T-cell (primary cell): ENCODE data around the gene UBE2U. TPM values are rescaled to one million over a fixed set of nuclear protein-coding genes. Genes with fewer than 3 reads are reported as not detected.
A peak's percentile ranks its signal among the peaks of the same experiment; 100 is the strongest.
"Not testable (repeated sequence)": the region's sequence is repeated elsewhere in the genome, so short reads cannot be mapped to it uniquely, and the experiment has no call there.

ENCODE experiments used
- ATAC-seq, 4 experiments: fragments of 200-7000 bp in 3 of 4; fragments of 150-1000 bp in 1 of 4; cut with Tn5 transposase; replicated peaks in 1 of 4; 1 replicate in 3 of 4; 2 replicates in 1 of 4; pipeline ENCODE4 v1.10.0; 2021; ENCODE audit warnings: moderate library complexity in 3 of 4, mild to moderate bottlenecking in 2 of 4, moderate number of reproducible peaks in 1 of 4
- CTCF ChIA-PET, 2 donors: fragments of 300-600 bp; sonication (Branson Sonifier 250); formaldehyde crosslinking; loops; one replicate each; lab custom pipeline; 2022; ENCODE audit warnings: antibody characterized with exemption in 2 of 2; lab: Charles Lee
- POLR2A ChIA-PET, 2 donors: fragments of 300-600 bp; sonication (Branson Sonifier 250); formaldehyde crosslinking; loops; one replicate each; lab custom pipeline; 2022; ENCODE audit warnings: antibody characterized with exemption in 2 of 2; lab: Charles Lee
- DNase-seq, 35 experiments: peaks; one replicate each; pipeline versions ENCODE4 v3.0.0 to v3.0.0-alpha.2; 2013 to 2023
- H3K27ac ChIP-seq: one replicate; pipeline ENCODE4 v1.5.1; 2013; ENCODE audit warnings: low read length
- H3K27me3 ChIP-seq, 2 experiments: replicated peaks in 1 of 2; 1 replicate in 1 of 2; 2 replicates in 1 of 2; pipeline versions ENCODE4 v1.6.1 to v1.7.0; 2013; ENCODE audit warnings: low read length in 1 of 2, mixed read lengths in 1 of 2; ENCODE audit not compliant: control insufficient read depth in 2 of 2, insufficient read depth in 2 of 2; ENCODE audit errors: extremely low read depth in 1 of 2
- H3K36me3 ChIP-seq, 2 donors: 1 replicate in 1 of 2; 2 replicates in 1 of 2; pipeline versions ENCODE4 v1.6.1 to v1.7.0; 2013; ENCODE audit warnings: low read length in 1 of 2; ENCODE audit not compliant: control insufficient read depth in 2 of 2, insufficient read depth in 1 of 2; ENCODE audit errors: extremely low read depth in 1 of 2
- H3K4me1 ChIP-seq, 2 experiments: 1 replicate in 1 of 2; 2 replicates in 1 of 2; pipeline versions ENCODE4 v1.6.1 to v1.7.0; 2013; ENCODE audit warnings: low read length in 2 of 2, mixed read lengths in 1 of 2; ENCODE audit not compliant: insufficient read depth in 2 of 2, control insufficient read depth in 1 of 2; ENCODE audit errors: extremely low read depth in 1 of 2
- H3K4me3 ChIP-seq, 2 donors: 1 replicate in 1 of 2; 2 replicates in 1 of 2; pipeline versions ENCODE4 v1.5.1 to v1.7.0; 2013; ENCODE audit warnings: mild to moderate bottlenecking in 2 of 2, low read length in 1 of 2, moderate library complexity in 1 of 2; ENCODE audit not compliant: control insufficient read depth in 1 of 2; ENCODE audit errors: extremely low read depth in 1 of 2
- H3K9me3 ChIP-seq: 2 replicates; pipeline ENCODE4 v1.7.0; 2013
- H3K27ac Mint-ChIP-seq, 2 donors: one replicate each; pipeline ENCODE4 v1.8.0; 2020 to 2021; ENCODE audit warnings: mild to moderate bottlenecking in 2 of 2, mixed read lengths in 2 of 2
- H3K27me3 Mint-ChIP-seq, 2 donors: one replicate each; pipeline ENCODE4 v1.8.0; 2021 to 2022; ENCODE audit warnings: mixed read lengths in 2 of 2
- H3K36me3 Mint-ChIP-seq: one replicate; pipeline ENCODE4 v1.8.0; 2021; ENCODE audit warnings: mixed read lengths
- H3K4me1 Mint-ChIP-seq, 3 donors: one replicate each; pipeline ENCODE4 v1.8.0; 2020 to 2022; ENCODE audit warnings: mixed read lengths in 3 of 3, mild to moderate bottlenecking in 1 of 3
- H3K4me3 Mint-ChIP-seq, 3 donors: one replicate each; pipeline ENCODE4 v1.8.0; 2020 to 2022; ENCODE audit warnings: mild to moderate bottlenecking in 3 of 3, mixed read lengths in 3 of 3, moderate library complexity in 3 of 3
- H3K9me3 Mint-ChIP-seq, 3 donors: one replicate each; pipeline ENCODE4 v1.8.0; 2020 to 2022; ENCODE audit warnings: mixed read lengths in 3 of 3
- WGBS: methylation state at CpG from one replicate; pipeline ENCODE4 v1.1.5; 2013; ENCODE audit warnings: missing lambda C conversion rate; ENCODE audit not compliant: insufficient coverage; 5-methylcytosine and 5-hydroxymethylcytosine counted together
- total RNA-seq, 35 experiments: library from RNA in 6 of 35; stranded (reverse) in 6 of 35; fragments of 120-200 nt in 1 of 35; gene quantifications; one replicate each; pipeline versions ENCODE4 v1.2.1 to v1.2.4 and lab custom pipeline; 2013 to 2026

Gene UBE2U
- total RNA-seq, 5 donors from 2014 or later (not counting 1 experiment from before 2014, with no cell fraction given), result not detected

GRCh38 chr1:64239519-64239918, 36.1 kb downstream of the UBE2U start:
- H3K27me3 ChIP-seq, H3K27me3 Mint-ChIP-seq, CTCF ChIA-PET, DNase-seq, H3K36me3 ChIP-seq, H3K4me3 ChIP-seq, POLR2A ChIA-PET, H3K4me3 Mint-ChIP-seq, H3K27ac ChIP-seq, H3K9me3 Mint-ChIP-seq, H3K9me3 ChIP-seq, ATAC-seq, H3K36me3 Mint-ChIP-seq: not testable (repeated sequence)
- no CpG with 5 or more reads among the region's 4 CpGs for WGBS
- Mint-ChIP-seq H3K4me1 (peaks cover 13 to 16% (median 16%) of the 10 kb centered on the region in 3 donors), H3K27ac (peak overlapping the region in 1 of 2 donors; percentile 65)
- peaks cover 4 to 13% of the 10 kb centered on the region in 2 experiments for H3K4me1 ChIP-seq

- ATAC-seq, result no peak
- Mint-ChIP-seq H3K27ac (no peak overlapping the region), H3K36me3 (no peaks in the 10 kb centered on the region), H3K9me3 (no peaks in the 10 kb centered on the region), H3K27me3 (peaks cover 3 to 4% of the 10 kb centered on the region in 2 donors), H3K4me3 (no peak overlapping the region), H3K4me1 (peaks cover 20 to 21% (median 21%) of the 10 kb centered on the region in 3 donors)
- no peaks in the 10 kb centered on the region for H3K9me3 ChIP-seq
- CTCF ChIA-PET, result no interaction called here
- H3K27ac ChIP-seq, result no peak overlapping the region
- POLR2A ChIA-PET, result no interaction called here
- no peaks in the 10 kb centered on the region for H3K27me3 ChIP-seq
- DNase-seq, result no peak
- H3K36me3 ChIP-seq, result no peaks in the 10 kb centered on the region
- no peak overlapping the region for H3K4me3 ChIP-seq
- H3K4me1 ChIP-seq, result peaks cover 4 to 16% of the 10 kb centered on the region in 2 experiments
Measured at GRCh38 chr1:64240206-64240605, 36.8 kb downstream of the UBE2U start.

DNA sequence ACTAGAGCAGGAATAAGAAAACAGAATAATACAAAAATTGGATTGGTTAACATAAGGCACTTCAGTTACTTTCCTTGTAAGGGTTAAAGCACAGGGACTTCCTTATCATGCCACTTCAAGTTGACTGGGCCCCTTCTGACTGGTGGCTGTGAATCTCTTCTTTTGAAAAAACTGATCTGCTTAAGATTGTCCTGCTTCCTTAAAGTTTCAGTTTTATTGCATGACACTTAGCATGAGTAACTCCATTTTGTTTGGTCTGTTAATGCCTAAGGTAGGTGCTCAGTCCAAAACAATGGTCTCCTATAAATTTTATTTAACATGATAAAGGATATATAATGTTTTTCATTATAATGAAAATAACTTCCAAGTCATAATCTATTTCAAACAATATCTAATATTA, 37.6 kb downstream of the UBE2U start:
- no peak overlapping the region for H3K27ac Mint-ChIP-seq
- CTCF ChIA-PET, result interaction anchor here in 1 of 2 donors (0.5 kb wide), 1 partner anchor 1399 kb away, joined by 3 read pairs; no protein-coding TSS in a partner anchor
- H3K36me3 Mint-ChIP-seq, result no peaks in the 10 kb centered on the region
- Histone ChIP-seq H3K4me3 (no peak overlapping the region), H3K27me3 (no peaks in the 10 kb centered on the region), H3K9me3 (no peaks in the 10 kb centered on the region), H3K36me3 (no peaks in the 10 kb centered on the region), H3K27ac (no peak overlapping the region), H3K4me1 (peaks cover 7 to 19% of the 10 kb centered on the region in 2 experiments)
- no peak overlapping the region for H3K4me3 Mint-ChIP-seq
- POLR2A ChIA-PET, result no interaction called here
- H3K9me3 Mint-ChIP-seq, result no peaks in the 10 kb centered on the region
- ATAC-seq (no peak), DNase-seq (no peak)
- peaks cover 3 to 4% of the 10 kb centered on the region in 2 donors for H3K27me3 Mint-ChIP-seq
- peaks cover 26 to 27% (median 27%) of the 10 kb centered on the region in 3 donors for H3K4me1 Mint-ChIP-seq

- H3K36me3 Mint-ChIP-seq, result no peaks in the 10 kb centered on the region
- Histone ChIP-seq H3K27ac (no peak overlapping the region), H3K4me3 (no peak overlapping the region), H3K36me3 (no peaks in the 10 kb centered on the region), H3K9me3 (no peaks in the 10 kb centered on the region), H3K4me1 (peaks cover 7 to 19% of the 10 kb centered on the region in 2 experiments), H3K27me3 (peaks cover 0 to 8% of the 10 kb centered on the region in 2 experiments)
- DNase-seq, result peak in 1 of 35 experiments; percentile 34
- H3K27ac Mint-ChIP-seq, result peak overlapping the region; percentile 65 to 79
- peaks cover 8 to 14% of the 10 kb centered on the region in 2 donors for H3K27me3 Mint-ChIP-seq
- peaks cover 26 to 29% (median 27%) of the 10 kb centered on the region in 3 donors for H3K4me1 Mint-ChIP-seq
- no peaks in the 10 kb centered on the region for H3K9me3 Mint-ChIP-seq
- ATAC-seq, result peak in 3 of 4 experiments; percentile 54 to 66 (median 59)
- peak overlapping the region; percentile 58 to 74 (median 61) for H3K4me3 Mint-ChIP-seq
- no CpG with 5 or more reads among the region's 6 CpGs for WGBS
- CTCF ChIA-PET, result interaction anchor here (0.6 to 1.5 kb wide), 6 partner anchors 15 to 626 kb away, joined by 3 read pairs; no protein-coding TSS in a partner anchor
- POLR2A ChIA-PET, result no interaction called here
Measured at GRCh38 chr1:64242895-64243756, 39.7 kb downstream of the UBE2U start.

- peaks cover 7 to 19% of the 10 kb centered on the region in 2 experiments for H3K4me1 ChIP-seq
- Mint-ChIP-seq H3K36me3 (no peaks in the 10 kb centered on the region), H3K9me3 (no peaks in the 10 kb centered on the region), H3K4me1 (peaks cover 26 to 29% (median 27%) of the 10 kb centered on the region in 3 donors), H3K4me3 (peak overlapping the region; percentile 58 to 74 (median 61)), H3K27me3 (peaks cover 9 to 17% of the 10 kb centered on the region in 2 donors), H3K27ac (peak overlapping the region; percentile 65 to 79)
- H3K4me3 ChIP-seq, result no peak overlapping the region
- no peaks in the 10 kb centered on the region for H3K36me3 ChIP-seq
- DNase-seq (no peak), ATAC-seq (no peak)
- no peaks in the 10 kb centered on the region for H3K9me3 ChIP-seq
- peaks cover 0 to 9% of the 10 kb centered on the region in 2 experiments for H3K27me3 ChIP-seq
- POLR2A ChIA-PET, result interaction anchor here in 1 of 2 donors (0.7 kb wide), 1 partner anchor 42 kb away, joined by 4 read pairs; no protein-coding TSS in a partner anchor
- no peak overlapping the region for H3K27ac ChIP-seq
- 75% methylated on average over 1 of the region's 4 CpGs for WGBS
- CTCF ChIA-PET, result interaction anchor here (0.6 to 0.9 kb wide), 3 partner anchors 16 to 627 kb away, joined by 3 read pairs; no protein-coding TSS in a partner anchor
Measured at GRCh38 chr1:64243757-64244080, 40.3 kb downstream of the UBE2U start.

DNA sequence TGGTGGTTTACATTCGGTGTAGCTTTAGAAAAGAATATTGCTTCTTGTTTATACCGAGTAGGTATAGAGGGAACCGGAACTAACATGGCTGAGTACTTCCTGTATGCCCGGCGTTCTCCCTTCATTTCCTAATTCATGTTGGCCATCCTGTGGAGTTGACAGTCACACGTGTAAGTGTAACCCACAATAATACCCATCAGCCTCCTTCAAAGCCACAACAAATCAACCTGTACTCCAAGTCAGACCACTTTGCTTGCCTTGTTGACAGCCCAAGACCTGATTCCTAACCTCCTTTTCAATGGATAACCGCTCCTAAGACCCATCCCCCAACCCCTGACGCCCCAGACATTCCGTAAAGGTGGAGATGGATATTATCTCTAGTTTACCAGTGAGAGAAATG, 42.1 kb downstream of the UBE2U start:
- ATAC-seq, result peak in 2 of 4 experiments; percentile 32 to 38
- H3K9me3 ChIP-seq, result no peaks in the 10 kb centered on the region
- H3K9me3 Mint-ChIP-seq, result no peaks in the 10 kb centered on the region
- peak overlapping the region; percentile 35 to 73 for H3K27ac Mint-ChIP-seq
- H3K27me3 ChIP-seq, result peaks cover 0 to 12% of the 10 kb centered on the region in 2 experiments
- H3K36me3 ChIP-seq, result no peaks in the 10 kb centered on the region
- H3K4me1 Mint-ChIP-seq, result peaks cover 26 to 29% (median 27%) of the 10 kb centered on the region in 3 donors
- peak overlapping the region in 1 of 2 donors; percentile 45 for H3K4me3 ChIP-seq
- no peak overlapping the region for H3K27ac ChIP-seq
- H3K4me3 Mint-ChIP-seq, result peak overlapping the region in 2 of 3 donors; percentile 18 to 31
- ChIA-PET CTCF (interaction anchor here (0.9 to 2.3 kb wide), 8 partner anchors 108 to 1442 kb away, joined by 3 to 14 read pairs (median 4); no protein-coding TSS in a partner anchor), POLR2A (no interaction called here)
- H3K27me3 Mint-ChIP-seq, result peaks cover 7 to 18% of the 10 kb centered on the region in 2 donors
- no peaks in the 10 kb centered on the region for H3K36me3 Mint-ChIP-seq
- peaks cover 7 to 19% of the 10 kb centered on the region in 2 experiments for H3K4me1 ChIP-seq
- DNase-seq, result peak in 2 of 35 experiments; percentile 3 to 14
- 27% methylated on average over 3 of the region's 9 CpGs for WGBS
